ENCODE results near the gene TSSK6.

The TSSK6 gene

GRCh38 chr19:19544954-19545591 lies 29.7 kb upstream of the TSSK6 start:
- DNase-seq (ENCODE audit: low read depth), result no peak

GRCh38 chr19:19544257-19544953 lies 29.1 kb upstream of the TSSK6 start:
- no peak for DNase-seq (ENCODE audit: low read depth)

- no peak for DNase-seq (ENCODE audit: low read depth)
These were observed 28.3 kb upstream of the TSSK6 start for GRCh38 chr19:19543640-19544039.

GRCh38 chr19:19543101-19543500 lies 27.8 kb upstream of the TSSK6 start:
- DNase-seq (ENCODE audit: low read depth), result no peak

- no peak for DNase-seq (ENCODE audit: low read depth)
These were observed 27.2 kb upstream of the TSSK6 start for GRCh38 chr19:19542507-19542906.

- no peak for DNase-seq (ENCODE audit: low read depth)
These were observed 26.3 kb upstream of the TSSK6 start for GRCh38 chr19:19541616-19542015.

- DNase-seq (ENCODE audit: low read depth), result peak; percentile 48
These were observed 25.6 kb upstream of the TSSK6 start for GRCh38 chr19:19540715-19541515.

GRCh38 chr19:19540064-19540714 lies 24.8 kb upstream of the TSSK6 start:
- peak; percentile 27 for DNase-seq (ENCODE audit: low read depth)

- no peak for DNase-seq (ENCODE audit: low read depth)
These were observed 24.3 kb upstream of the TSSK6 start for GRCh38 chr19:19539698-19540063.

GRCh38 chr19:19538785-19539166 lies 23.4 kb upstream of the TSSK6 start:
- DNase-seq (ENCODE audit: low read depth), result no peak

- DNase-seq (ENCODE audit: low read depth), result no peak
These were observed 22.9 kb upstream of the TSSK6 start, which contains the start of gene CILP2 for GRCh38 chr19:19538061-19538784. Gene CILP2, plus strand, starts transcription at chr19:19538265. Its CDS starts 85 bp downstream, at chr19:19538350.

- DNase-seq (ENCODE audit: low read depth), result no peak
These were observed 22.0 kb upstream of the TSSK6 start for GRCh38 chr19:19537075-19538048.

GRCh38 chr19:19535311-19536191 lies 20.2 kb upstream of the TSSK6 start:
- no peak for DNase-seq (ENCODE audit: low read depth)

- DNase-seq (ENCODE audit: low read depth), result no peak
These were observed 19.4 kb upstream of the TSSK6 start for GRCh38 chr19:19534556-19535265.

- no peak for DNase-seq (ENCODE audit: low read depth)
These were observed 18.5 kb upstream of the TSSK6 start for GRCh38 chr19:19533841-19534240.

- no peak for DNase-seq (ENCODE audit: low read depth)
These were observed 17.7 kb upstream of the TSSK6 start for GRCh38 chr19:19532806-19533701.

- peak; percentile 81 for DNase-seq (ENCODE audit: low read depth)
These were observed 16.8 kb upstream of the TSSK6 start for GRCh38 chr19:19531951-19532805.

Data from stimulated activated CD8-positive, alpha-beta memory T cell treated with anti-CD3 and anti-CD28 coated beads, Interleukin-12 subunit alpha, Interleukin-12 subunit beta, amount 100 ng/mL, for 1 hour (primary cell).